ENCODE data around the gene CCDC186.

DNA sequence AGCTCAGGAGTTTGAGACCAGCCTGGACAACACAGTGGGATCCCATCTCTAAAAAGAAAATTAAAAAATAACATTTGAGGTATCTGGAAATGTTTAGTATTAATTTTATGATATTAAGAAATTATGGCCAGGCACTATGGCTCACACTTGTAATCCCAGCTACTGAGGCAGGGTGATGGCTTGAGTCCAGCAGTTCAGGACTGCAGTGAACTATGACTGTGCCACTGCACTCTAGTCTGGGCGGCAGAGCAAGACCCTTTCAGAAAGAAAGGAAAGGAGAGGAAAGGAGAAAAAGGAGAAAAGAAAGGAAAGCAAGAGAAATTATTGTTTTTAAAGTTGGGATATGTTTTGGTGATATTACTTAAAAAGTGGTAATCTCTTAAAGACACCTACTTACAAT, 2.5 kb upstream of the CCDC186 start:
- TF ChIP-seq EP300 (IDR thresholded peaks at IDR 0.05; ENCODE audit: borderline replicate concordance in 1 of 2, low read depth in 2 of 2, low read length in 2 of 2), result no peak
- TF ChIP-seq, protein P1, sequence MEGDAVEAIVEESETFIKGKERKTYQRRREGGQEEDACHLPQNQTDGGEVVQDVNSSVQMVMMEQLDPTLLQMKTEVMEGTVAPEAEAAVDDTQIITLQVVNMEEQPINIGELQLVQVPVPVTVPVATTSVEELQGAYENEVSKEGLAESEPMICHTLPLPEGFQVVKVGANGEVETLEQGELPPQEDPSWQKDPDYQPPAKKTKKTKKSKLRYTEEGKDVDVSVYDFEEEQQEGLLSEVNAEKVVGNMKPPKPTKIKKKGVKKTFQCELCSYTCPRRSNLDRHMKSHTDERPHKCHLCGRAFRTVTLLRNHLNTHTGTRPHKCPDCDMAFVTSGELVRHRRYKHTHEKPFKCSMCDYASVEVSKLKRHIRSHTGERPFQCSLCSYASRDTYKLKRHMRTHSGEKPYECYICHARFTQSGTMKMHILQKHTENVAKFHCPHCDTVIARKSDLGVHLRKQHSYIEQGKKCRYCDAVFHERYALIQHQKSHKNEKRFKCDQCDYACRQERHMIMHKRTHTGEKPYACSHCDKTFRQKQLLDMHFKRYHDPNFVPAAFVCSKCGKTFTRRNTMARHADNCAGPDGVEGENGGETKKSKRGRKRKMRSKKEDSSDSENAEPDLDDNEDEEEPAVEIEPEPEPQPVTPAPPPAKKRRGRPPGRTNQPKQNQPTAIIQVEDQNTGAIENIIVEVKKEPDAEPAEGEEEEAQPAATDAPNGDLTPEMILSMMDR (IDR thresholded peaks at IDR 0.05; ENCODE audit: control extremely low read depth in 1 of 3, insufficient read depth in 1 of 3, low read depth in 1 of 3, low read length in 3 of 3), result no peak
- TF ChIP-seq POLR2A (IDR thresholded peaks at IDR 0.05; ENCODE audit: control extremely low read depth in 1 of 2, low read depth in 2 of 2, low read length in 2 of 2), result no peak
- no peak for TF ChIP-seq EZH2 (IDR thresholded peaks at IDR 0.05; ENCODE audit: low read depth, low read length, severe bottlenecking)
- no peak for TF ChIP-seq CHD1 (IDR thresholded peaks at IDR 0.05; ENCODE audit: low read depth, low read length)
- TF ChIP-seq, protein P2, sequence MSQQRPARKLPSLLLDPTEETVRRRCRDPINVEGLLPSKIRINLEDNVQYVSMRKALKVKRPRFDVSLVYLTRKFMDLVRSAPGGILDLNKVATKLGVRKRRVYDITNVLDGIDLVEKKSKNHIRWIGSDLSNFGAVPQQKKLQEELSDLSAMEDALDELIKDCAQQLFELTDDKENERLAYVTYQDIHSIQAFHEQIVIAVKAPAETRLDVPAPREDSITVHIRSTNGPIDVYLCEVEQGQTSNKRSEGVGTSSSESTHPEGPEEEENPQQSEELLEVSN (IDR thresholded peaks at IDR 0.05), result no peak
- no peak for TF ChIP-seq SAP30 (IDR thresholded peaks at IDR 0.05; ENCODE audit: insufficient read depth, insufficient replicate concordance, low read length)
